WTC11 (cell line): ENCODE measurements around the gene ENGASE. TPM values are rescaled to one million over a fixed set of nuclear protein-coding genes. Genes with fewer than 3 reads are reported as not detected.

ENCODE experiments used
- ATAC-seq: fragments of 200-7000 bp; cut with Tn5 transposase; 2 replicates; pipeline ENCODE4 v1.10.0; 2021; ENCODE audit warnings: mild to moderate bottlenecking, moderate library complexity
- CTCF ChIA-PET: fragments of 300-600 bp; sonication (Branson Sonifier 250); formaldehyde crosslinking; loops from one replicate; lab custom pipeline; 2021; ENCODE audit warnings: antibody characterized with exemption; lab: Charles Lee
- POLR2A ChIA-PET: fragments of 350-600 bp; sonication (Branson Sonifier 250); formaldehyde crosslinking; loops from one replicate; lab custom pipeline; 2021; ENCODE audit warnings: antibody characterized with exemption; lab: Charles Lee
- DNase-seq: peaks from one replicate; pipeline ENCODE4 v3.0.0; 2021; ENCODE audit warnings: low spot score
- H3K27ac Mint-ChIP-seq: 2 replicates; pipeline ENCODE4 v1.8.0; 2021; ENCODE audit warnings: mixed read lengths
- H3K27me3 Mint-ChIP-seq: 2 replicates; pipeline ENCODE4 v1.8.0; 2021; ENCODE audit warnings: low read depth, mild to moderate bottlenecking, moderate library complexity, mixed read lengths
- H3K36me3 Mint-ChIP-seq: 2 replicates; pipeline ENCODE4 v1.8.0; 2021; ENCODE audit warnings: mixed read lengths
- H3K4me1 Mint-ChIP-seq: 2 replicates; pipeline ENCODE4 v1.8.0; 2022; ENCODE audit warnings: mixed read lengths
- H3K4me3 Mint-ChIP-seq: 2 replicates; pipeline ENCODE4 v1.8.0; 2021; ENCODE audit warnings: mild to moderate bottlenecking, moderate library complexity, mixed read lengths
- H3K9me3 Mint-ChIP-seq: 2 replicates; pipeline ENCODE4 v1.8.0; 2021; ENCODE audit warnings: mixed read lengths
- CREB1 ChIP-seq: sonication (generic); formaldehyde crosslinking; IDR thresholded peaks from 2 replicates; pipeline ENCODE4 v1.8.0; 2023; ENCODE audit warnings: mild to moderate bottlenecking, missing genetic modification reagents
- FOXJ3 ChIP-seq: sonication (generic); formaldehyde crosslinking; IDR thresholded peaks from 2 replicates; pipeline ENCODE4 v1.9.0; 2021; ENCODE audit warnings: missing genetic modification reagents, mild to moderate bottlenecking, borderline replicate concordance
- MXD4 ChIP-seq: fragments of 250-450 bp; sonication (Bioruptor Pico); IDR thresholded peaks from 2 replicates; pipeline ENCODE4 v1.8.0; 2021; ENCODE audit warnings: mild to moderate bottlenecking, moderate library complexity, borderline replicate concordance
- SMAD3 ChIP-seq: sonication (generic); formaldehyde crosslinking; IDR thresholded peaks from 2 replicates; pipeline ENCODE4 v1.8.0; 2022; ENCODE audit warnings: missing genetic modification reagents, mild to moderate bottlenecking, borderline replicate concordance
- ZBTB21 ChIP-seq: sonication (generic); formaldehyde crosslinking; IDR thresholded peaks from 2 replicates; pipeline ENCODE4 v1.8.1; 2023; ENCODE audit warnings: mild to moderate bottlenecking, missing genetic modification reagents, borderline replicate concordance
- ZNF396 ChIP-seq: fragments of 250-450 bp; sonication (Bioruptor Pico); IDR thresholded peaks from 2 replicates; pipeline ENCODE4 v1.8.0; 2021; ENCODE audit warnings: mild to moderate bottlenecking, moderate library complexity, borderline replicate concordance
- total RNA-seq: library from RNA; stranded (reverse); gene quantifications from 3 replicates; pipeline ENCODE4 v1.2.3, GENCODE V29; 2021
- TF ChIP-seq, protein P1 (sequence below): sonication (generic); formaldehyde crosslinking; IDR thresholded peaks from 2 replicates; pipeline ENCODE4 v1.8.1; 2022; ENCODE audit warnings: low read depth, mild to moderate bottlenecking, moderate library complexity, missing genetic modification reagents, borderline replicate concordance
- TF ChIP-seq, protein P2 (sequence below): sonication (generic); formaldehyde crosslinking; IDR thresholded peaks from 2 replicates; pipeline ENCODE4 v1.8.1; 2022; ENCODE audit warnings: mild to moderate bottlenecking, missing genetic modification reagents, moderate library complexity, borderline replicate concordance
- TF ChIP-seq, protein P3 (sequence below): fragments of 250-450 bp; sonication (Bioruptor Pico); IDR thresholded peaks from 2 replicates; pipeline ENCODE4 v1.9.0; 2021; ENCODE audit warnings: mild to moderate bottlenecking
- TF ChIP-seq, protein P4 (sequence below): sonication (generic); formaldehyde crosslinking; IDR thresholded peaks from 2 replicates; pipeline ENCODE4 v1.8.0; 2023; ENCODE audit warnings: missing genetic modification reagents, mild to moderate bottlenecking, borderline replicate concordance
- TF ChIP-seq, protein P5 (sequence below): sonication (generic); formaldehyde crosslinking; IDR thresholded peaks from 2 replicates; pipeline ENCODE4 v1.8.0; 2022; ENCODE audit warnings: mild to moderate bottlenecking, missing genetic modification reagents
- TF ChIP-seq, protein P6 (sequence below): fragments of 250-450 bp; sonication (Bioruptor Pico); IDR thresholded peaks from 2 replicates; pipeline ENCODE4 v1.9.0; 2021; ENCODE audit warnings: mild to moderate bottlenecking

Gene ENGASE
- total RNA-seq, 1 experiment from 2014 or later, result 41.6 TPM

DNA sequence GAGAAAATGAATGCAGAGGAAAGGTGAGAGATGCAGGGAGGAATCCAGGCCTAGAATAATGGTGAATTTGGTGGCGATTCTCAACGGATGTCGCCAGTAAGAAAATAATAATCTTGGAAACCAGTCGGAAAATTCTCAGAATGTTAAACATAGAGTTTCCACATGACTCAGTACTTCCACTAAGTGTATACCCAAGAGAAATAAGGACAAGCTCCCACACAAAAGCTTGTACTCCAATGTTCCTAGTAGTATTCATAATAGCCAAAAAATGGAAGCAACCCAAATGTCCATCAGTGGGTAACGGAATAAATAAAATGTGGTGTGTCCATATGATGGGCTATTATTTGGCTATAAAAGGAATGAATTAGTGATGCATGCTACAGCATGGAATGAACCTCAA lies 19.4 kb upstream of the ENGASE start (continued):
- TF ChIP-seq, protein P1, sequence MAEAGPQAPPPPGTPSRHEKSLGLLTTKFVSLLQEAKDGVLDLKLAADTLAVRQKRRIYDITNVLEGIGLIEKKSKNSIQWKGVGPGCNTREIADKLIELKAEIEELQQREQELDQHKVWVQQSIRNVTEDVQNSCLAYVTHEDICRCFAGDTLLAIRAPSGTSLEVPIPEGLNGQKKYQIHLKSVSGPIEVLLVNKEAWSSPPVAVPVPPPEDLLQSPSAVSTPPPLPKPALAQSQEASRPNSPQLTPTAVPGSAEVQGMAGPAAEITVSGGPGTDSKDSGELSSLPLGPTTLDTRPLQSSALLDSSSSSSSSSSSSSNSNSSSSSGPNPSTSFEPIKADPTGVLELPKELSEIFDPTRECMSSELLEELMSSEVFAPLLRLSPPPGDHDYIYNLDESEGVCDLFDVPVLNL, result no peak
- no peak for TF ChIP-seq MXD4 (CRISPR knock-in tag)

DNA sequence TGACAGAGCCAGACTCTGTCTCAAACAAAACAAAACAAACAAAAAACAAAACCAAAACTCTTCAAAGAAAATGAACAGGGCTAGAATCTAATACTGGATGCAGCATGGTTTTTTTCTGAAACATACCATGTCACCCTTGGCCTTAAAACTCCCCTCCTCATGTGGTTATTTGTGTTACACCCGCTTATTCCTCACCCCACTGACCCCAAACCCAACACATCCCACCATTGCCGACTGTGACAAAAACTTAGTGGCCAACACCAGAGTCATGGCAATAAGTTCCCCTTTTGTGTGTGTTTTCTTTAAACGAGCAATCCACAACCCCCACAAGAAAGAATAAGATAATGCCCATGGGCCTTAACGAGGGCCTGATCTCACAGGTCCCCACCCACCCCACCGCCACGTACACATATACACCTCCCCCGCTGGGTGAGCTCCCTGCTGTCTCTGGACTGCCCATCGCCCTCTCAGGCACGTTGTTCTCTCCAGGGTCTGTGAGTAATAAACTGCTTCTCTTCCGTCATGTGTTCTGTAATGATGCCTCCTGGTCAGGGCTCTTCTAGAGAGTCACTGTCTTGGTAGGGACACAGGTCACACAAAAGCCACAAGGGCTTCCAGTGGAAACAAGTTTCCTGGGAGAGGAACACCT lies 16.8 kb upstream of the ENGASE start:
- DNase-seq (no peak), ATAC-seq (no peak)
- Mint-ChIP-seq H3K4me3 (no peak overlapping the region), H3K9me3 (peaks cover 29% of the 10 kb centered on the region), H3K27ac (no peak overlapping the region), H3K36me3 (peaks cover 7% of the 10 kb centered on the region; the same call in 1 of the 2 replicates)
- POLR2A ChIA-PET, result no interaction called here
- CTCF ChIA-PET, result interaction anchor here (1.8 to 4.0 kb wide), 2 partner anchors 12 to 13 kb away, joined by 6 to 27 read pairs; no protein-coding TSS in a partner anchor
- TF ChIP-seq FOXJ3 (CRISPR knock-in tag), result no peak
- TF ChIP-seq, protein P2, sequence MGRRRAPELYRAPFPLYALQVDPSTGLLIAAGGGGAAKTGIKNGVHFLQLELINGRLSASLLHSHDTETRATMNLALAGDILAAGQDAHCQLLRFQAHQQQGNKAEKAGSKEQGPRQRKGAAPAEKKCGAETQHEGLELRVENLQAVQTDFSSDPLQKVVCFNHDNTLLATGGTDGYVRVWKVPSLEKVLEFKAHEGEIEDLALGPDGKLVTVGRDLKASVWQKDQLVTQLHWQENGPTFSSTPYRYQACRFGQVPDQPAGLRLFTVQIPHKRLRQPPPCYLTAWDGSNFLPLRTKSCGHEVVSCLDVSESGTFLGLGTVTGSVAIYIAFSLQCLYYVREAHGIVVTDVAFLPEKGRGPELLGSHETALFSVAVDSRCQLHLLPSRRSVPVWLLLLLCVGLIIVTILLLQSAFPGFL, result no peak
- no peak for TF ChIP-seq ZBTB21
- TF ChIP-seq, protein P3, sequence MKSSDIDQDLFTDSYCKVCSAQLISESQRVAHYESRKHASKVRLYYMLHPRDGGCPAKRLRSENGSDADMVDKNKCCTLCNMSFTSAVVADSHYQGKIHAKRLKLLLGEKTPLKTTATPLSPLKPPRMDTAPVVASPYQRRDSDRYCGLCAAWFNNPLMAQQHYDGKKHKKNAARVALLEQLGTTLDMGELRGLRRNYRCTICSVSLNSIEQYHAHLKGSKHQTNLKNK, result no peak
- TF ChIP-seq, protein P4, sequence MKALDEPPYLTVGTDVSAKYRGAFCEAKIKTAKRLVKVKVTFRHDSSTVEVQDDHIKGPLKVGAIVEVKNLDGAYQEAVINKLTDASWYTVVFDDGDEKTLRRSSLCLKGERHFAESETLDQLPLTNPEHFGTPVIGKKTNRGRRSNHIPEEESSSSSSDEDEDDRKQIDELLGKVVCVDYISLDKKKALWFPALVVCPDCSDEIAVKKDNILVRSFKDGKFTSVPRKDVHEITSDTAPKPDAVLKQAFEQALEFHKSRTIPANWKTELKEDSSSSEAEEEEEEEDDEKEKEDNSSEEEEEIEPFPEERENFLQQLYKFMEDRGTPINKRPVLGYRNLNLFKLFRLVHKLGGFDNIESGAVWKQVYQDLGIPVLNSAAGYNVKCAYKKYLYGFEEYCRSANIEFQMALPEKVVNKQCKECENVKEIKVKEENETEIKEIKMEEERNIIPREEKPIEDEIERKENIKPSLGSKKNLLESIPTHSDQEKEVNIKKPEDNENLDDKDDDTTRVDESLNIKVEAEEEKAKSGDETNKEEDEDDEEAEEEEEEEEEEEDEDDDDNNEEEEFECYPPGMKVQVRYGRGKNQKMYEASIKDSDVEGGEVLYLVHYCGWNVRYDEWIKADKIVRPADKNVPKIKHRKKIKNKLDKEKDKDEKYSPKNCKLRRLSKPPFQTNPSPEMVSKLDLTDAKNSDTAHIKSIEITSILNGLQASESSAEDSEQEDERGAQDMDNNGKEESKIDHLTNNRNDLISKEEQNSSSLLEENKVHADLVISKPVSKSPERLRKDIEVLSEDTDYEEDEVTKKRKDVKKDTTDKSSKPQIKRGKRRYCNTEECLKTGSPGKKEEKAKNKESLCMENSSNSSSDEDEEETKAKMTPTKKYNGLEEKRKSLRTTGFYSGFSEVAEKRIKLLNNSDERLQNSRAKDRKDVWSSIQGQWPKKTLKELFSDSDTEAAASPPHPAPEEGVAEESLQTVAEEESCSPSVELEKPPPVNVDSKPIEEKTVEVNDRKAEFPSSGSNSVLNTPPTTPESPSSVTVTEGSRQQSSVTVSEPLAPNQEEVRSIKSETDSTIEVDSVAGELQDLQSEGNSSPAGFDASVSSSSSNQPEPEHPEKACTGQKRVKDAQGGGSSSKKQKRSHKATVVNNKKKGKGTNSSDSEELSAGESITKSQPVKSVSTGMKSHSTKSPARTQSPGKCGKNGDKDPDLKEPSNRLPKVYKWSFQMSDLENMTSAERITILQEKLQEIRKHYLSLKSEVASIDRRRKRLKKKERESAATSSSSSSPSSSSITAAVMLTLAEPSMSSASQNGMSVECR (CRISPR knock-in tag), result no peak
- no peak for TF ChIP-seq CREB1 (CRISPR knock-in tag)
- TF ChIP-seq ZNF396 (CRISPR knock-in tag), result no peak
- TF ChIP-seq, protein P5, sequence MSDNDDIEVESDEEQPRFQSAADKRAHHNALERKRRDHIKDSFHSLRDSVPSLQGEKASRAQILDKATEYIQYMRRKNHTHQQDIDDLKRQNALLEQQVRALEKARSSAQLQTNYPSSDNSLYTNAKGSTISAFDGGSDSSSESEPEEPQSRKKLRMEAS (CRISPR knock-in tag), result no peak
- TF ChIP-seq SMAD3 (CRISPR knock-in tag), result no peak
- TF ChIP-seq, protein P6, sequence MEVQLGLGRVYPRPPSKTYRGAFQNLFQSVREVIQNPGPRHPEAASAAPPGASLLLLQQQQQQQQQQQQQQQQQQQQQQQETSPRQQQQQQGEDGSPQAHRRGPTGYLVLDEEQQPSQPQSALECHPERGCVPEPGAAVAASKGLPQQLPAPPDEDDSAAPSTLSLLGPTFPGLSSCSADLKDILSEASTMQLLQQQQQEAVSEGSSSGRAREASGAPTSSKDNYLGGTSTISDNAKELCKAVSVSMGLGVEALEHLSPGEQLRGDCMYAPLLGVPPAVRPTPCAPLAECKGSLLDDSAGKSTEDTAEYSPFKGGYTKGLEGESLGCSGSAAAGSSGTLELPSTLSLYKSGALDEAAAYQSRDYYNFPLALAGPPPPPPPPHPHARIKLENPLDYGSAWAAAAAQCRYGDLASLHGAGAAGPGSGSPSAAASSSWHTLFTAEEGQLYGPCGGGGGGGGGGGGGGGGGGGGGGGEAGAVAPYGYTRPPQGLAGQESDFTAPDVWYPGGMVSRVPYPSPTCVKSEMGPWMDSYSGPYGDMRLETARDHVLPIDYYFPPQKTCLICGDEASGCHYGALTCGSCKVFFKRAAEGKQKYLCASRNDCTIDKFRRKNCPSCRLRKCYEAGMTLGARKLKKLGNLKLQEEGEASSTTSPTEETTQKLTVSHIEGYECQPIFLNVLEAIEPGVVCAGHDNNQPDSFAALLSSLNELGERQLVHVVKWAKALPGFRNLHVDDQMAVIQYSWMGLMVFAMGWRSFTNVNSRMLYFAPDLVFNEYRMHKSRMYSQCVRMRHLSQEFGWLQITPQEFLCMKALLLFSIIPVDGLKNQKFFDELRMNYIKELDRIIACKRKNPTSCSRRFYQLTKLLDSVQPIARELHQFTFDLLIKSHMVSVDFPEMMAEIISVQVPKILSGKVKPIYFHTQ (CRISPR knock-in tag), result no peak
- TF ChIP-seq, all 79 proteins: peak for 0
- H3K4me1 Mint-ChIP-seq, result no peaks in the 10 kb centered on the region
- H3K27me3 Mint-ChIP-seq, result peaks cover 18% of the 10 kb centered on the region
